GM21717 (cell line): ENCODE results near the gene POLR3GL.
"Not testable (repeated sequence)": the region's sequence is repeated elsewhere in the genome, so short reads cannot be mapped to it uniquely, and the experiment has no call there.

Experiments used
- ATAC-seq: cut with Tn5 transposase; IDR thresholded peaks from one replicate; pipeline ENCODE4 v1.9.1; 2021; ENCODE audit warnings: mild to moderate bottlenecking, moderate library complexity; ENCODE audit not compliant: unreplicated experiment

Gene POLR3GL, protein sequence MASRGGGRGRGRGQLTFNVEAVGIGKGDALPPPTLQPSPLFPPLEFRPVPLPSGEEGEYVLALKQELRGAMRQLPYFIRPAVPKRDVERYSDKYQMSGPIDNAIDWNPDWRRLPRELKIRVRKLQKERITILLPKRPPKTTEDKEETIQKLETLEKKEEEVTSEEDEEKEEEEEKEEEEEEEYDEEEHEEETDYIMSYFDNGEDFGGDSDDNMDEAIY

DNA sequence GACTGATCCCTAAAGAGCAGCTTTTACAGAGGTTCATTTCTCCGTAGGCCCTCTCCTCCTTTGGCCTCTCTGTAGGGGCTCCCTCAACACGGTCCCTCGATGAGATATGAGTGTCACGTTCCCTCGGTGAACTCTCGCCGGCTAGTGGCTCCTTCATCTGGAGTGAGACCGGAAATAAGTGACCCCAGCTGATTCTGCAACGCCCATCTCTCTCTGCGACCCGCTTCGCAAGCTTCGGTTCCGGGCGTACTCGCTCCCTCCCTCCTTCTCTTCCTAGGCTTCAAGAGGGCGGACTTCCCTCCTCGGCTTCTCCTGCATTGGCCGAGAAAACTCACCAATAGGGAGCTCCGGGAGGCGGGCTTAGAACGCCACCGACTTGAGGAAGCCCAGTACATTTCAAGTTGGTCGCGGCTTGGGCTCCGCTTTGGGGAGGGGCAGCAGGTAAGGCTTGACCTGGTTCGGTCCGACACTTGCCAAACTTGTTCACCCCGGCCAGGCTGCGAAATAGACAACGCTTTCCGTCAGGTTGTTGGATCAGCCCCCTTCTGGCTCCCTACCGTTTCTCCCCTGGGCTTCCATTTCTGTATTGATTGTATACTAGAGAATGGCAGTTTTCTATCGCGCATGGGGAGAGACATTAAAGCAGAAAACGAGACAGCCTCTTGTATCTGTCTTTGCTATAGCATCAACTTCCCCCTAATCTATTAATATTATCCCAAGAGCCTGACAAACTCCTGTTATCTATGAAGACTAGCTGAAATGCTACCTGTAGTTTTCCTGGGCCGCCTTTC, at the start of gene POLR3GL, which contains the start of gene ANKRD34A:
Gene POLR3GL, plus strand, starts transcription at position 363 of the 791 bp plus-strand sequence. CDS start 10,176 bp downstream, outside the sequence.
Gene ANKRD34A, minus strand, starts transcription at position 248 of the 791 bp plus-strand sequence. CDS start 2,816 bp downstream, outside the sequence.
- peak; percentile 88 for ATAC-seq

DNA sequence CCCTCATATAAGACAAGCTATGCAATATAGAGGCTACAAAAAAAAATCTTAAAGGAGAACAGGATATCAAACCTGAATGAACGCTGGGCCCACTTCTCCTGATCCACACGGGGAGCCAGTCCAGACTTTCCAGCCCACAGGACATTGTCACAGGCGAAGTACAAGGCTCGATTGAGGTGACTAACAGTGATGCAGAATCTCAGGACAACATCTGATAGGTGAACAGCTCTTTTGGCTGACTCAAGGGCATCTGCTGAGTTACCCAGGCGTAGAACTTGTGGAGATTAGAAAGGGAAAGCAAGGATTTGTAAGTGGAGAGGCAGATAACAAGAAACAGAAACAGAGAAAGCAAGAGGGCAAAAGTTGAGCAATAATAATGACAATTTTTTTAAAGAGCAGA, 47.7 kb upstream of the POLR3GL start:
- ATAC-seq = no peak

DNA sequence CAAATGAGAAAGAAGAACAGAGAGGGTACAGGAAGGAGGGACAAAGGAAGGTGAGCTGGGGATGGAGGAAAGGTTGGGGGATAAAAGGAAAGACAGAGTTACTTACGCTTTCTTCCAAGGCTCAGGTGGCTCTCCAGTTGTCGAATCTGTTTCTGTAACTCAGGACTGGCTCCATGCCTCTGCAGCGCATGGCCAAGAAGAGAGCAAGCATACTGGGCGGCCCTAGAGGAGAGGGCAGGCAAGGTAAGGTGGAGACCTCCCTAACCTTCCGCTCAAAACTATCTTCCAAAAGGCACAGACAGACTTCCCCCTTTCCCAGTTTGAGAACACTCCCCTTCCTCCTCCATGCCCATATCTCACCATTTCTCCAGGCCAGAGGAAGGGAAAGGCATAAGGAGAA, 46.9 kb upstream of the POLR3GL start:
- ATAC-seq = no peak

DNA sequence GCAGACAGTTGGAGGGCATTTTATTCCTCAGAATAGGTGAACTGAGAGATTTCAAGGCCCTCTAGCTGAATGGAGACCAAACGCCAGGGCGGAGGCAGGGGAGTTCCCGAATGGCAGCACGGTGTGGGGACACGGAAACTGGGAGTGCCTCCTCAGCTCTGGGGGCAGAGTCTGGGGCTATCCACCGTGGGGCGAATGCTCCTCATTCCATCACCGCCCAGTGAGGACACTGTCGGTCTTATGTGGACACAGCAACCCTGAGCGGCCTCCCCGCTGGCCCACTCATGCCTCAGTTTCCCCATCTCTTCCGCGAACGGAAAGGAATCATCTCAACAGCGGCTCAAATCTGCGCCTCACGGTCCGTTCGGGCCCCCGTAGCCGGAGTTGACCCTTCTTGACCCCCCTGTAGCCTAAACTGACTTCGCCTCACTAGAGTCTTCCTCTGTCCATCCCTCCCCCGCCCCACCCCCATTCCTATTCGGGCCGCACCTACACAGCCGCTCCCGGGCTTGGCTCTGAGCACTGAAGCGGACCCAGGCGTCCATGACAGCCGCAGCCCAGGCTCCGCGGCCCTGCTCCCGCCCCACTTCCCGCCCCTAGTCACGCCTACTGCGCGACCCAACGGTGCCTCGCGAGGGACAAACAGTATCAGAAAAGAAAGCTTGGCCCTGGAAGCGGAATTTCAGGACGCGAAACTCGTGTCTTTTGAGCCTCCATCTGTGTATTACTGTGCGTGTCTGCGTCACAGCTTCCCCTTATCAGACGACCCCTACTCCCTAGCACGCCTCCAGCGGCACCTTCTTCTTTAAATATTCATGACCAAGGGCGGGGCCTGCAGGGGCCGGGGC, 46.1 kb upstream of the POLR3GL start, which contains the start of gene PEX11B:
Gene PEX11B, minus strand, starts transcription at position 574 of the 848 bp plus-strand sequence. Its CDS starts 29 bp downstream, at position 545.
- ATAC-seq = peak; percentile 74

DNA sequence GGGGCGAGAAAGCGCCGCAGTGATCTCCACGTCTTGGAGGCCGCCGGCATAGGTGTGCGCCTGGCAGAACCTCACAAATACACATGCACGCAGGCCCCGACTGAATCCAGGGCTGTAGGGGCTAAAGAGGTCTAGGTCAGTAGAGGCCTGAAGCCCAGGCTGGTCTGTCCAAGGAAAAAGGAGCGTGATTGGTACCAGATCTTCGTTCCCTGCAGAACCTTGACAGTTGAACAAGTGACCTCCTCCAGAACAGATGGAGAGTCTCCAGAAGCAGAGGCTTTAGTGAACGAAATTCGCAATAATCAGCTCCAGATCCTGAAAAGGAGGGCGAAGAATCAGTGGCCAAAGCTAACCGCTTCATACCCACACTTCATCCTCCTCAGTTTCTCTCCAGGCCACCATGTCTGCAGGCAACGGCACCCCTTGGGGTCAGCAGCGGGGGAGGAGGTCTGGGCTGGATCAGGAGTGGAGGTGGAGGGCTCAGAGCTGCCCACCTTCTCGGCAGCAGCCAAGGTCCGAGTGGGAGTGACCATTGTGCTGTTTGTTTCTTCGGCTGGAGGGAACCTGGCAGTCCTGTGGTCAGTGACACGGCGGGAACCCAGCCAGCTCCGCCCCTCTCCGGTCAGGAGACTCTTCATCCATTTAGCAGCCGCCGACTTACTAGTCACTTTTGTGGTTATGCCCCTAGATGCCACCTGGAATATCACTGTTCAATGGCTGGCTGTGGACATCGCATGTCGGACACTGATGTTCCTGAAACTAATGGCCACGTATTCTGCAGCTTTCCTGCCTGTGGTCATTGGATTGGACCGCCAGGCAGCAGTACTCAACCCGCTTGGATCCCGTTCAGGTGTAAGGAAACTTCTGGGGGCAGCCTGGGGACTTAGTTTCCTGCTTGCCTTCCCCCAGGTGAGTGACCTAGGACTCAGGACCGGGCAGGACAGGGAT, 45.2 kb upstream of the POLR3GL start:
- no peak for ATAC-seq

DNA sequence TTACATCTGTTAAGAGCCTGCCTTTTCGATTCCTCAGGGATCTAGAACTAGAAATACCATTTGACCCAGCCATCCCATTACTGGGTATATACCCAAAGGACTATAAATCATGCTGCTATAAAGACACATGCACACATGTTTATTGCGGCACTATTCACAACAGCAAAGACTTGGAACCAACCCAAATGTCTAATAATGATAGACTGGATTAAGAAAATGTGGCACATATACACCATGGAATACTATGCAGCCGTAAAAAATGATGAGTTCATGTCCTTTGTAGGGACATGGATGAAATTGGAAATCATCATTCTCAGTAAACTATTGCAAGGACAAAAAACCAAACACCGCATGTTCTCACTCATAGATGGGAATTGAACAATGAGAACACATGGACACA, 44.2 kb upstream of the POLR3GL start:
- ATAC-seq = not testable (repeated sequence)

DNA sequence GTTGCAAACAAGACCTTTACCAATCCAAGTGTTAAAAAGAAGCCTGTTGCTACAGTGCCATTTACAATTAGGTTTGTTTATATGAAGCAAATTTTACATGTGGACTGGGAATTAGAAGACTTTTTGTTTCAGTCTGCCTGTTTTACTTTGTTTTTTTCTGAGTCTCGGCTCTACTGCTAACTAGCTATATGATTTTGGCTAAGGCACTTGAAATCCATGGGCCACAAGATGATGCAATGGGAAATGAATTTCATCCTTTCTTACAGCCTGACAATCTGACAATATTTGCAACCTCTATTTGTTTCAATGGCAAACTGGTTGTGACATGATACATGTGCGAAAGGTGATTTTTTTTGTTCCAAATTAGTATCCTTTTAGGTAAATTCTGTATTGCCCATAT, 42.2 kb upstream of the POLR3GL start:
- ATAC-seq = no peak

DNA sequence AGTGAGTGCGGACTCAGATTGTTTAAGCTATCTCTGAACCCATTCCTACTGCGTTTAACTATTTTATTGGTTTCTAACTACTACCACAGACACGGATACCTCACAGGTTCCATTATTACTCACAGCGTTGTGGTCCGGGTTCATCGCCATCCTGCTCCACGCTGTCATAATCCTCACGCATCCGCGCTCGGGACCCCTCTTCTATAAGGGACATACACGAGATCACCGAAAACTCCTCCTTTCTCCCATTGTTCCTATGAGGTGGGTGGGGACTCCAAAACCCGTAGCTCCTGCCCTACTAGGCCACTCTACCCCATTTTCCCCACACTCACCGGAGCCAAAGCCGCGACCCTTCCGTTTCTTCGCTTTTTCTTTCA, 37.8 kb upstream of the POLR3GL start:
- peak; percentile 1 for ATAC-seq

DNA sequence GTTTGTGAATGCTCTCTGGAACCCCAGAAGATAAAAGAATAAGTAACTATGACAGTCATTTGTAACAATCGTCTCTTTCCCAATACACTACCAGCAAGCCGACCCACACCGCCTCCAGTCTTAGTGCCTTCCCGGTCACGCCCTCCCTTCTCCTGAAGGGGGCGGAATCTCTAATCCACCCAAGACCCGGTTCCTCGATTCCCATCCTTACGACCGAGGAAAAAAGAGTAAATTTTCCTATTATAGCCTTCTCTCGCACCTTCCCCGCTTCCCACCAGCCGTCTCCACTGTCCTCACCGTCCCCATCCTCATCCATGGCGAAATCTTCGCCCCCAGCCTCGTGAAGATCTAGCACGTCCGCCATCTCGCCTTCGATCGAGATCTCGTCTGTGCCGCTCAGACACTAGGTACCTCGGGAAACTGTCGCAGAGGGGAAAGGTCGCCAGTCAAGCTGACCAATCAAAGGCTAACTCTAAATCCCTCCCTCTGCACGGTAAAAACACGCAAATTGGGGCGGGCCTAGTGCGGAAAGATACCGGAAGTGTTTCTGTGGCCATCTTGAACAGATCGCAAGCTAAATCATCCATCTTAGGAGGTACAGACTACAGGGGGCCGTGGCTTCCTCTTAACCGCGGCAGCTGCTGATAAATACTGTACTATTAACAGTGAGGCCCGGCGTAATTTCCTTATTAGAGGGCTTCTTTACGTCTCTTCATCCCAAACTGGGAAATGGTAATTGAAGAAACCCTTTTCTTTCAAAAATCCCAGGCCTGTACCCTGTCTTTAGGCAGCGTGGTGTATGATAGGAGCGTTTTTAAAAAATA, 37.2 kb upstream of the POLR3GL start, which contains the start of gene RBM8A:
Gene RBM8A, minus strand, starts transcription at position 422 of the 824 bp plus-strand sequence. Its CDS starts 58 bp downstream, at position 364.
- ATAC-seq = peak; percentile 88

DNA sequence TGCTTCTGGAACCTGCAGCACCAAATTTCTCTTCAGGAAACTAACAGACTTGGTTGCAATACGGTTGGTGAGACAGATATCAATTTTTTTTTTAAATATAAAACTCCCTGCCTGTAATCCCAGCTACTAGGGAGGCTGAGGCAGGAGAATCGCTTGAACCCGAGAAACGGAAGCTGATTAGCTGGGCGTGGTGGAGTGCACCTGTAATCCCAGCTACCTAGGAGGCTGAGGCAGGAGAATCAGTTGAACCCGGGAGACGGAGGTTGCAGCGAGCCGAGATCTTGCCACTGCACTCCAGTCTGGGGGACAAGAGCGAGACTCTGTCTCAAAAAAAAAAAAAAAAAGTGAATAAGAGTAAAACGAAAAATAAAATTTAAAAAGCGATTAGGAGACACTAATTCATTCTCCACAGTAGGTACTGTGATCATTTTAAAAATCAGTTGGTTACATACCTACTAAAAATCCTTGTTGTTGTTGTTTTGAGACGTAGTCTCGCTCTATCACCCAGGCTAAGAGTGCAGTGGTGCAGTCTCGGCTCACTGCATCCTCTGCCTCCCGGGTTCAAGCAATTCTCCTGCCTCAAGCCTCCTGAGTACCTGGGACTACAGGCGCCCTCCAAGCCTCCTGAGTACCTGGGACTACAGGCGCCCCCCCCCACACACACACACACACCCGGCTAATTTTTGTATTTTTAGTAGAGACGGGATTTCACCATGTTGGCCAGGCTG, 36.4 kb upstream of the POLR3GL start:
- no peak for ATAC-seq

DNA sequence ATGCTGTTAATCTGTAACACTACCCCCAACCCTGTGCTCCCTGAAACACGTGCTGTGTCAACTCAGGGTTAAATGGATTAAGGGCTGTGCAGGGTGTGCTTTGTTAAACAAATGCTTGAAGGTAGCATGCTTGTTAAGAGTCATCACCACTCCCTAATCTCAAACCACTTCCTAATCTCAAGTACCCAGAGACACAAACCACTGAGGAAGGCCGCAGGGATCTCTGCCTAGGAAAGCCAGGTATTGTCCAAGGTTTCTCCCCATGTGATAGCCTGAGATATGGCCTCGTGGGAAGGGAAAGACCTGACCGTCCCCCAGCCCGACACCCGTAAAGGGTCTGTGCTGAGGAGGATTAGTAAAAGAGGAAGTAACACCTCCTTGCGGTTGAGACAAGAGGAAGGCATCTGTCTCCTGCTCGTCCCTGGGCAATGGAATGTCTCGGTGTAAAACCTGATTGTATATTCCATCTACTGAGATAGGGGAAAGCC, 31.9 kb upstream of the POLR3GL start:
- not testable (repeated sequence) for ATAC-seq

DNA sequence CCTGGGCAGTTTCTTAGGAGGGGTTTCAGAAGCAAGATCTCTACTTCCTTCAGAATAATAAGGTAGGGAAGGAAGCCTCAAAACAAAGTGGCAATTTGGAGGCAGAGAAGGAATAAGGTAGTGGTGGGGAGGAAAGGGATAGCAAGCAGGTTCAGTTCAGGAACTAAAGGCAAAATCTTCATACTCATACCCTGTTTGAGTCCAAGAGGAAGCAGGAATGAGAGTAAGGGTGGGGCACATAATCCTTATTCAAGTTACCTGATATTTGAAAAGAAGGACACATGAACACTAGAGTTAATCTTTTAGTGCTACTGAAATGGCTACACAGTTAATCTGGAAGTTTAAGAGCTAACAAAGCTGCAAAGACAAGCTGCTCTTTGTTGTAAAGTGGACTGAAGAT, 28.8 kb upstream of the POLR3GL start:
- no peak for ATAC-seq

DNA sequence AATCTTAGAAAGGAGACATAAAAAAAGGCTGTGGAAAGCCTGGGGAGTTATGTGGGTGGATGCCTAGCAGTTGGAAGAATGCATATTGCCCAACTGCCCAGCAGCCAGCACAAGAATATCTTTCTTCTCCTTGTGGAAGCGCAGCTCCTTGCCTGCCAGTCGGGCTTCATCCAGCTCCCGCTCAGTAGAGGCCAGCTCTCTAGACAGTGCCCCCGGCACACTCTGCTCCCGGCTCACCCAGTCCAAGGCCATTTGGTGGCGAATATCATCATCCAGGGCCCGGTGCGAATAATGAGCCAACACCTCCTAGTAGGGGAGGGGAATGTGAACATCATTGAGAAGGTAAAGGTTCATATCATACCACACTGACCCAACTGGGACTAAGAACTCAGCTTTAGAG, 28.2 kb upstream of the POLR3GL start:
- ATAC-seq = no peak

DNA sequence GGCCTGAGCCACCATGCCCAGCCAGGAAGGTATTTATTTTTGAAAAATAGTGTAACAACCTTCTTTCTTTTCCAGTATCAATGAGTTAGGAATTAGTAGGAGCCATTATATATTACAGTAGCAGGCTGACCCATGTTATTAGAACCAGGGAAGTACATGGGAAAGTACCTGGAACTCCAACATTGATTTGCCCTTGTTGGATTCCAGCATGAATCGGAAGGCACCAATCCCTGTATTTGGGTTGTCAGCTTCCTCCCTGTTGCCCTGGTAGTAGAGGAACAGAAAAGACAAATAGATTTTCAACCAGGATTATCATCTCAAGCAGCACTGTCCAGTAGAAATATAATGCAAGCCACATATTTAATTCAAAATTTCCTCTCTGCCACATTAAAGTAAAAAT, 27.1 kb upstream of the POLR3GL start:
- no peak for ATAC-seq

DNA sequence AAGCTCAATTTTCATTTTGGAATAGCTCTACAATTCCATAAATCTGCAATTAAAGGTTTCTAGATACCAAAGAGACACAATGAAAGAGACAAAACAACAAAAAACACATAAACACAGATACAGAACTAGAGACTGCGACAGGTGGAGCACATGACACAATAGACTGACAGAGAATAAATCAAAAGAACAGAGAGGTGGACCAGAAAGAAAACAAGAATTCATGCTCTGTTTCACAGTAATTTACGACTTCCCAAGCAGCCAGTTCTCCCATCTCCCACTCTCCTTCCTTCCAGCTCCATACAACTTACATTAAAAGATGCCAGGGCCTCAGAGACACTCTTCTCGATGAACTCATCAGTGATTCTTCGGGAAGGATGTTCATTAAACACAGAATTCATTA, 22.1 kb upstream of the POLR3GL start:
- ATAC-seq = no peak

DNA sequence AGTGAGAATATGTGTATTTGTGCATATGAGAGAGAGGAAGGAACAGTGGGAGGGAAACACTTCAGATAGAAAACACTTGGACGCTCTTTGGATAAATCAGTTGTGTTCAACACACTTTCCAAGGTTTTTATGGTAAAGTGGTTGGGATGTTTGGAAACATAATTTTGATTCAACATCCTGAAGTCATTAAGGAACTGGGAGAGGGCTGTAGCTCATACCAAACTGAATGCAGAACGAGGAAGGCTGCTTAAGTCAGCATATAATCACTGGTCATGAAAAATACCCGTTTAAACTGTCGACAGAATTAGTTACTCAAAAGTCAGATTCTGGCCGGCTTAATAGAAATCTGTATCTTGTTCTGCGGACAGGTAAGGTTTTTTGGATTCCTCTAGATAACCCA, 21.6 kb upstream of the POLR3GL start:
- ATAC-seq = no peak

DNA sequence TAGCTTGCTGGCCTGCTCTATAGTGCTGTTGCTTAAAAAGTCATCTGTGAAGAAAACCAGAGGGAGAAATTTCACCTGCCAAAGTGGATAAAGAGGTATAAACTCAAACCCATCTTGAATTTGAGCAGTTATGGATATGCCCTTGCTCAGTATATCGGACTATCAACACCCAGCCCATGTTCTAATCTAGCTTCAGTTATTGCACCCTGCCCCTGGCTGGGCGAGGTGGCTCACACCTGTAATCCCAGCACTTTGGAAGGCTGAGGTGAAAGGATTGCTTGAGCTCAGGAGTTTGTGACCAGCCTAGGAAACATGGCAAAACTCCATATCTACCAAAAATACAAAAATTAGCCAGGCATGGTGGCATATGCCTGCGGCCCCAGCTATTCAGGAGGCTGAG, 20.0 kb upstream of the POLR3GL start:
- ATAC-seq = no peak

DNA sequence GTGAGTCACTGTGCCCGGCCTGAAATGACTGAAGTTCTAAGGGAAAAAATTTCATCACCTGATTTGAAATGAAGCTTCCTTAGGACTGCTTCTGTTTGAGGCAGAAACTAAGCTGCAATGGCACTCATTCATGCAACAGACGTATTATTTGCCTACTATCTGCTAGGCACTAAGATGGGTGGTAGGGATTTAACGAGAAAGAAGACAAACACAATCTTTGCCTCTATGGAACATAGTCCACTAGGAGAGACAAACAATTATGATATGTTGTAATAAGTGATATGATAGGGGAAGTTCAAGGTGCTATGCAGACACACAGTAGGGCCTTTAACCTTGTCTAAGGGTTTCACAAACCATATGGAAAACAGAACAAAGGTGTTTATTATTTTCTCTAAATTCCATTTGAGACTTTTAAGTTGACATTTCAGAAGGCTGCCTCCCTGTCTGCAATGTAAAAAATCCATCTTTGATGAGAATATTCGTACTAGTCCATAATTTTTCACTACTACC, 18.0 kb upstream of the POLR3GL start:
- no peak for ATAC-seq
